Lower leg skin (tissue), 3 donors: Measurements from ENCODE around the gene SESTD1.

Experiments
- POLR2A ChIP-seq, 2 donors: fragments of 450-650 bp; IDR thresholded peaks; one replicate each; pipeline ENCODE4 v1.6.1; 2016 to 2017; ENCODE audit warnings: antibody characterized with exemption in 2 of 2, mild to moderate bottlenecking in 1 of 2, moderate library complexity in 1 of 2
- TF ChIP-seq, protein P1 (sequence below), 3 donors: fragments of 450-650 bp; IDR thresholded peaks; one replicate each; pipeline ENCODE4 v1.5.1; 2016; ENCODE audit warnings: antibody characterized with exemption in 3 of 3, mild to moderate bottlenecking in 3 of 3, moderate library complexity in 2 of 3

GRCh38 chr2:179233626-179234430, 30.8 kb downstream of the SESTD1 start:
- TF ChIP-seq POLR2A (IDR thresholded peaks at IDR 0.05) = no peak
- TF ChIP-seq, protein P1, sequence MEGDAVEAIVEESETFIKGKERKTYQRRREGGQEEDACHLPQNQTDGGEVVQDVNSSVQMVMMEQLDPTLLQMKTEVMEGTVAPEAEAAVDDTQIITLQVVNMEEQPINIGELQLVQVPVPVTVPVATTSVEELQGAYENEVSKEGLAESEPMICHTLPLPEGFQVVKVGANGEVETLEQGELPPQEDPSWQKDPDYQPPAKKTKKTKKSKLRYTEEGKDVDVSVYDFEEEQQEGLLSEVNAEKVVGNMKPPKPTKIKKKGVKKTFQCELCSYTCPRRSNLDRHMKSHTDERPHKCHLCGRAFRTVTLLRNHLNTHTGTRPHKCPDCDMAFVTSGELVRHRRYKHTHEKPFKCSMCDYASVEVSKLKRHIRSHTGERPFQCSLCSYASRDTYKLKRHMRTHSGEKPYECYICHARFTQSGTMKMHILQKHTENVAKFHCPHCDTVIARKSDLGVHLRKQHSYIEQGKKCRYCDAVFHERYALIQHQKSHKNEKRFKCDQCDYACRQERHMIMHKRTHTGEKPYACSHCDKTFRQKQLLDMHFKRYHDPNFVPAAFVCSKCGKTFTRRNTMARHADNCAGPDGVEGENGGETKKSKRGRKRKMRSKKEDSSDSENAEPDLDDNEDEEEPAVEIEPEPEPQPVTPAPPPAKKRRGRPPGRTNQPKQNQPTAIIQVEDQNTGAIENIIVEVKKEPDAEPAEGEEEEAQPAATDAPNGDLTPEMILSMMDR (IDR thresholded peaks at IDR 0.05) = no peak
